Renal cortical epithelial cell (primary cell): ENCODE measurements around the gene CTSW. TPM values are rescaled to one million over a fixed set of nuclear protein-coding genes. Genes with fewer than 3 reads are reported as not detected.
"Not testable (repeated sequence)": the region's sequence is repeated elsewhere in the genome, so short reads cannot be mapped to it uniquely, and the experiment has no call there.

Source experiments
- DNase-seq: peaks from one replicate; pipeline ENCODE4 v3.0.0-alpha.2; 2011; ENCODE audit warnings: low read depth
- total RNA-seq: library from RNA; depleted of rRNA; stranded (reverse); fragments of >200 nt; gene quantifications from 2 replicates; pipeline ENCODE4 v1.2.3, GENCODE V29; 2014

Gene CTSW
- 0.35 TPM in 1 of 2 replicates, not detected in the other for total RNA-seq

GRCh38 chr11:65879617-65880016 is at the start of gene CTSW:
CTSW (plus strand) TSS chr11:65879837; CDS start chr11:65879855, 18 bp downstream.
- DNase-seq, result no peak

GRCh38 chr11:65832231-65832630 is 47.4 kb upstream of the CTSW start:
- DNase-seq, result not testable (repeated sequence)

- peak; percentile 71 for DNase-seq
Observed at GRCh38 chr11:65833297-65834030, 46.2 kb upstream of the CTSW start, which contains the start of gene SNX32. SNX32 (plus strand) TSS chr11:65833963; CDS start chr11:65834066, 103 bp downstream.

GRCh38 chr11:65834202-65834601 is 45.4 kb upstream of the CTSW start:
- no peak for DNase-seq

- DNase-seq, result no peak
Observed at GRCh38 chr11:65842144-65842543, 37.5 kb upstream of the CTSW start.

DNA sequence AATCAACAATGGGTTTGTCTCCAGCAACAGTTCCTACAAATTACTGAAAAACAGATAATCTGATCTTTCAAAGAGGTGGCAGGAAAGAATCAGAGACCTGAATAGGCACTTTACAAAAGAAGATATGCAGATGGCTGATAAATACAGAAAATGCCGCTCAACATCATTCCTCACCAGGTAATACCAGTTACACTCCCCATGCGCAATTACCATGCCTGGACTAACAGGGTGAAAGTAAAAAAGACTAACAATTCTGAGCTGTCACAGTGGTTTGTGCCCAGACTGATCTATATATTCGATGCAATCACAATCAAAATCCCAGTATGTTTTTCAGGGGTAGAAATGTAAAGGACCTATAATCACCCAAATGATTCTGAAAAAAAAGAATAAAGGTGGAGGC is 35.8 kb upstream of the CTSW start:
- no peak for DNase-seq

DNA sequence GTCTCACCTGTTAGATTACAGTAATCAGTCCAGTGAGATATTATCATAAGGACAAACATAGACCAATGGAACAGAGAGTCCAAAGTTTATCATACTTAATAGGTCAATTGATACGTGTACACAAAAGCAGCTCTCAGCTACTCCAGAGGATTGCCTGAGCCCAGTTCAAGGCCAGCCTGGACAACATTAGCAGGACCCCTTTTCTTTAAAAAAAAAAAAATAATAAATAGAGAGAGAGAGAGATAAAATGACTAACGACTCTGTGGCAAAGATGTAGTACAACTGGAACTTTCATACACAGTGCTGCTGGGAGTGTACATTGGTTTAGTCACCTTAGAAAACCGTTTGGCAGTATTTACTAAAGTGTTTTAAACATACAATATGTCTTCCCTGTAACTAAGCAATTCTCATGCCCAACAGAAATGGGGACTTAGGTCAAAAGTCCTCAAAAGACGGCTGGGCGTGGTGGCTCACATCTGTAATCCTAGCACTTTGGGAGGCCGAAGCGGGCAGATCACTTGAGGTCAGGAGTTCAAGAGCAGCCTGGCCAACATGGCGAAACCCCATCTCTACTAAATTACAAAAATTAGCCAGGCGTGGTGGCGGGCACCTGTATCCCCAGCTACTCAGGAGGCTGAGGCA is 35.3 kb upstream of the CTSW start:
- no peak for DNase-seq

- DNase-seq, result no peak
Observed at GRCh38 chr11:65847746-65848145, 31.9 kb upstream of the CTSW start.

DNA sequence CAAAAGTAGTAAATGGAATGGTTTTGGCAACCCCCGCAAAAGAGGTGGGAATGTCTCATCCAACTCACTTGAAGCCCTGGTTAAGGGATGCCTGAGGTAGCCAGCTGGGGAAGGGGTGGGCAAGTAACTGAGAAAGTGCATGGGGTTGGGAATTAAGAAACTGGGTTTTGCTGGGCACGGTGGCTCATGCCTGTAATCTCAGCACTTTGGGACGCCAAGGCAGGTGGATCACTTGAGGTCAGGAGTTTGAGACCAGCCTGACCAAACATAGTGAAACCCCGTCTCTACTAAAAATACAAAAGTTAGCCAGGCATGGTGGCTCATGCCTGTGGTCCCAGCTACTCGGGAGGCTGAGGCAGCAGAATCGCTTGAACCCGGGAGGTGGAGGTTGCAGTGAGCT is 30.9 kb upstream of the CTSW start:
- not testable (repeated sequence) for DNase-seq

GRCh38 chr11:65849366-65849765 is 30.3 kb upstream of the CTSW start:
- DNase-seq, result no peak

- no peak for DNase-seq
Observed at GRCh38 chr11:65849771-65850216, 29.8 kb upstream of the CTSW start.

DNA sequence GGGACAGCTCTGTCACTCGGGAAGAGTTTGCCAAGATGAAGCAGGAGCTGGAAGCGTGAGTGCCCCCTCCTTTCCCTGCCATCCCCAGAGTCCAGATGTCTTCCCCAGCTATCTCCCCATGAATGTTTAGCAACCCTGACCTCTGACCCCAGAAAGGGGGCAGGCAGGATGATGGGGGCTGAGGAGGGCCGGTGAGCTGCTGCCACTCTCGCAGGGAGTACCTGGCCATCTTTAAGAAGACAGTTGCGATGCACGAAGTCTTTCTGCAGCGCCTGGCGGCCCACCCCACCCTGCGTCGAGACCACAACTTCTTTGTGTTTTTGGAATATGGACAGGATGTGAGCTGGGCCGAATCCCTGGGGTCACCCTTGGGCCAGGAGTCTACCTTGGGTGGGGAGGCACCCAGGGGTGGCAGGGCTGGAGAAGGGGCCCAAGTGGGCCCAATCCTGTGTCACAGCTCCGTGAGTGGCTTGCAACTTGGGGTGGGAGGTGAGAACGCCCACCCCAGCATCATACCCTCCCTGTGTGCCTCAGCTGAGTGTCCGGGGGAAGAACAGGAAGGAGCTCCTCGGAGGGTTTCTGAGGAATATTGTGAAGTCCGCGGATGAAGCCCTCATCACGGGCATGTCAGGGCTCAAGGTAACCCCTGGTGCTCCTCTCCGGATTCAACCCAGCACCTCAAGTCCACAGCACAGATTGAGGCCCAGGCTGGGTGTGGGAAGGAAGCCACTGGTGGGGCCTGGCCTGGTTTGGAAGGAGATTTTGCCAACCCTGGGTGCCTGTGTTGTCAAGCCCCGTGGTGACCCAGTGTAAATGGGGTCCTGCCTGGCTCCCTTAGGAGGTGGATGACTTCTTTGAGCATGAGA is 29.2 kb upstream of the CTSW start:
- DNase-seq, result no peak

GRCh38 chr11:65851083-65851579 is 28.5 kb upstream of the CTSW start:
- no peak for DNase-seq

DNA sequence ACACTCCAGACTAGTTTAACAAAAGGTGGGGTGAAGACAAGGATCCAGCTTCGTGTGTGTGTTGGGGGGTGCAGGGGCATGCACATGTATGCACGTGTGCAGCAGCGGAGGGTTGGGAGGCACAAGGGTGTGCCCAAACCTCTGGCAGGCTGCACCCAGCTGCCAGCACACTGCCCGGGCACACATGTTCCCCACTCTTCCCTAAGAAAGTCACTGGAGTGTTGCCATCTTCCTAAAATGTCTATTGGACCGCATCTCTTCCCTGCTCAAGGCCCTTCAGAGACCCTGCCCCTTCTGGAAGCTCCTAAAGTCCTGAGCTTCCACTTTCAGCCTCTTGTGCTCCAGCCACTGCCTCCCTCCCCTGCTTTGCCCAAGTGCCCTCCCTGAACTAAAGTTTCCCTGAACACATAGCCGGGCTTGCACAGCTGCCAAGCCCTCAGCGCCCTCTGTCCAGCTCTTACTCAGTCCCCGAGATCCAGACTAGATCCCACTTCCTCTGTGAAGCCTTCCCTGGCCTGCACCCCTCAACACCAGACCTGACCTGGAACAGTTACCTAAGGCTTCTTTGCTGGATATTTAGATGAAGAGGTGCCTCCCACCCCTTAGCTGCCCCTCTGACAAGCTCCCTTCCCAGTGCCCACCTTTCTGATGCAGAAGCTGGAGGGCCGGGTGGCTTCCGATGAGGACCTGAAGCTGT is 27.7 kb upstream of the CTSW start:
- DNase-seq, result no peak

DNA sequence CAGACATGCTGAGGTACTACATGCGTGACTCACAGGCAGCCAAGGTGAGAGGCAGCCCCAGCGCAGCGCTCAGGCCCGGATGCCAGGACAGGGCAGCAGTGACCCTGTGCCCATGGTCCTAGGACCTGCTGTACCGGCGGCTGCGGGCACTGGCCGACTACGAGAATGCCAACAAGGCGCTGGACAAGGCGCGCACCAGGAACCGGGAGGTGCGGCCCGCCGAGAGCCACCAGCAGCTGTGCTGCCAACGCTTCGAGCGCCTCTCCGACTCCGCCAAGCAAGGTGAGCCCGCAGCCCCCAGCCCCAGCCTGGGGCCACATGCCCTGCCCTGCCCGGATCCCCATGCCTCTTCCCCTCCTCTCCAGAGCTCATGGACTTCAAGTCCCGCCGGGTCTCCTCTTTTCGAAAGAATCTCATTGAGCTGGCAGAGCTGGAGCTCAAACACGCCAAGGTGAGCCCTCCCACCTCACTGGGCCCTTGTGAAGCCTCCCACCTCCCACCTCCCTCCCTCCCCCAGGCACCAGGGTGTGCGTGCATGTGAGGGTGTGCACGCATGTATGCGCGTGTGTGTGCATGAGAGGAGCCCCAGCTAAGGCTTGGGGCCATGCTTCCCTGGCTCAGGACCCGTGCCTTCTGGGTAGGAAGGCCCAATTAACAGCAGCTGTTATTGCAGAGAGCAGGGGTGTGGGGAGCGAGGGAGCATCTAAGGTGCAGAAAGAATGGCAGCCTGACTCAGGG is 27.0 kb upstream of the CTSW start:
- no peak for DNase-seq

DNA sequence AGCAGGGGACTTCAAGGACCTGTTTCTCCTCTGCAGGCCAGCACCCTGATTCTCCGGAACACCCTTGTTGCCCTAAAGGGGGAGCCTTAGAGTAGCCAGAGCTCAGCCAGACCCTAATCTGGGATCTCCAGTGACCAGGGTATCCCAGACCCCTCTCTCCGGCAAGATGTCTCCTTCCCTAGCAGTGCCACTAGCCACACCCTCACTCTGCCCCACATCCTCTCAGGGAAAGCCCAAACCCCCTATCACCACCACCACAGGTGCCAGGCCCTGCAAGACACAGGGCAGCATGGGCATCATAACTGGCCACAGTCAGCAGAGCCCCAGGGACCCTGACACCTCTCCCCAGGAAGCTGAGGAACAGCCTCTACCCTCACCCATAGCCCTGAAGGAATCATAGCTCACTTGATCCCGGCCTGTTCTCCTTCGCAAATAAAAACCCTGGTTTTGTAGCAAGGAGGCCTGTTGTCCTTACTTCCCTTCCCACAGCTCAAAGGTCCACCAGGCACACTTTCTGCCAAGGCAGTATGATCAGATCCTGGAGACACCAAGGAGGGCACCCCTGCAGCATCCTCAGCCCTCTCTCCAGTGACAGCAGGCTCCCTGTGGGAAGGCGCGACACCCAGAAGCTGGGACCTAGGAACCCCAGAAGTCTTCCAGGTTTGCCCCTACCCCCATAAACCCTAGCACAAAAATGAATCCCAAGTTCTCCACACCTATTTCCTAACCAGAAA is 26.2 kb upstream of the CTSW start:
- DNase-seq, result no peak

- no peak for DNase-seq
Observed at GRCh38 chr11:65854161-65854592, 25.5 kb upstream of the CTSW start.

- no peak for DNase-seq
Observed at GRCh38 chr11:65854852-65855837, 24.5 kb upstream of the CTSW start.

DNA sequence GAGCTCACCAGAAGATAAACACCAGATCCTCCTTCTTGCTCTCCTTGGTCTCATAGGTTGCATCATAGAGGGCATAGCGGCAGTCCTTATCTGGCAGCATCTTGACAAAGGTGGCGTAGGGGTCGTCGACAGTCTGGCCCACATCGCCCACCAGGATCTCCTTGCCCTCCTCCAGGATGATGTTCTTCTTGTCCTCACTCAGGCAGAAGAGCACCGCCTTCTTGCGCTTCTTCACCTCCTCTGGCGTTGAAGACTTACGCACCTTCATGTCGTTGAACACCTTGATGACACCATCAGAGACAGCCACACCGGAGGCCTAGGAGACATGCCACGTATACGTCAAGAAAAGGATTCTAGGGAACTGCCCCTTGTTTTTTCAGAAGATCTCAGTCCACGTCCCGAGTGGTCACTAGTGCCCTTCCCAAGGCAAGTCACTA is 23.7 kb upstream of the CTSW start:
- no peak for DNase-seq
